Endothelial cell of umbilical vein (primary cell): ENCODE measurements around the gene FAM221B. TPM values are rescaled to one million over a fixed set of nuclear protein-coding genes. Genes with fewer than 3 reads are reported as not detected.
A peak's percentile ranks its signal among the peaks of the same experiment; 100 is the strongest.

Experiments used
- BruUV-seq: library from RNA; stranded (reverse); fragments of 400-500 nt; replicated peaks from 2 replicates; lab custom pipeline; 2021; lab: Mats Ljungman, UMichigan
- CTCF ChIA-PET: fragments of 300-600, 350-600 bp; sonication (Branson Sonifier 250); formaldehyde crosslinking; loops from one replicate; lab custom pipeline; 2021; ENCODE audit warnings: antibody characterized with exemption, inconsistent platforms; lab: Charles Lee
- POLR2A ChIA-PET: fragments of 300-600, 350-600 bp; sonication (Branson Sonifier 250); formaldehyde crosslinking; loops from one replicate; lab custom pipeline; 2021; ENCODE audit warnings: antibody characterized with exemption, inconsistent platforms; lab: Charles Lee
- DNase-seq: peaks from one replicate; pipeline ENCODE4 v3.0.0-alpha.2; 2011; ENCODE audit warnings: low read depth, low spot score
- FAIRE-seq: peaks from 2 replicates; lab custom pipeline; 2011; peaks lifted over from hg19 to GRCh38; lab: Jason Lieb, UNC
- H2AFZ ChIP-seq: 2 replicates; pipeline ENCODE4 v1.6.0; 2012; ENCODE audit warnings: low read depth, low read length, control low read depth, inconsistent platforms
- H3K27ac ChIP-seq: 2 replicates; pipeline ENCODE4 v1.5.1; 2011; ENCODE audit warnings: low read depth, mild to moderate bottlenecking, control low read depth, low read length, moderate library complexity; ENCODE audit not compliant: insufficient read depth
- H3K27me3 ChIP-seq, 2 experiments: 2 replicates each; pipeline versions ENCODE4 v1.6.0 to v1.6.1; 2011; ENCODE audit warnings: low read length in 2 of 2, mixed read lengths in 1 of 2; ENCODE audit not compliant: control insufficient read depth in 2 of 2, insufficient read depth in 2 of 2
- H3K36me3 ChIP-seq, 2 experiments: 2 replicates in 1 of 2; 3 replicates in 1 of 2; pipeline ENCODE4 v1.5.1; 2011; ENCODE audit warnings: low read length in 2 of 2, mild to moderate bottlenecking in 1 of 2, moderate library complexity in 1 of 2; ENCODE audit not compliant: control insufficient read depth in 2 of 2, insufficient read depth in 2 of 2; ENCODE audit errors: extremely low read depth in 1 of 2
- H3K4me1 ChIP-seq: 3 replicates; pipeline ENCODE4 v1.5.1; 2011; ENCODE audit warnings: mild to moderate bottlenecking, low read length; ENCODE audit not compliant: control insufficient read depth, insufficient read depth; ENCODE audit errors: extremely low read depth
- H3K4me2 ChIP-seq: 2 replicates; pipeline ENCODE4 v1.6.1; 2011; ENCODE audit warnings: low read length, control low read depth, mixed read lengths; ENCODE audit not compliant: insufficient read depth
- H3K4me3 ChIP-seq, 3 experiments: fragments of 200-600 bp in 1 of 3; sonication (generic), shearing (Covaris generic) in 1 of 3; replicated peaks in 1 of 3; 2 replicates each; pipeline ENCODE4 v1.5.1; 2011 to 2016; ENCODE audit warnings: control low read depth in 3 of 3, low read length in 3 of 3, mild to moderate bottlenecking in 2 of 3, inconsistent platforms in 1 of 3, low read depth in 1 of 3, moderate library complexity in 1 of 3; ENCODE audit not compliant: insufficient read depth in 1 of 3
- H3K79me2 ChIP-seq: 2 replicates; pipeline ENCODE4 v1.6.0; 2012; ENCODE audit warnings: low read length, inconsistent platforms; ENCODE audit not compliant: control insufficient read depth, insufficient read depth
- H3K9ac ChIP-seq: replicated peaks from 2 replicates; pipeline ENCODE3; 2011; ENCODE audit warnings: low read length, control low read depth; ENCODE audit not compliant: insufficient read depth; ENCODE audit errors: extremely low read depth
- H3K9me1 ChIP-seq: replicated peaks from 3 replicates; pipeline ENCODE4 v1.6.0; 2011; ENCODE audit warnings: mild to moderate bottlenecking, low read length; ENCODE audit not compliant: control insufficient read depth, insufficient read depth; ENCODE audit errors: extremely low read depth
- H3K9me3 ChIP-seq: replicated peaks from 2 replicates; pipeline ENCODE4 v1.5.1; 2012; ENCODE audit warnings: low read length, inconsistent platforms; ENCODE audit not compliant: control insufficient read depth, insufficient read depth
- H4K20me1 ChIP-seq: replicated peaks from 2 replicates; pipeline ENCODE3; 2011; ENCODE audit warnings: mild to moderate bottlenecking, low read length; ENCODE audit not compliant: control insufficient read depth, insufficient read depth; ENCODE audit errors: extremely low read depth
- CTCF ChIP-seq, 2 donors: IDR thresholded peaks; 1 replicate in 1 of 2; 2 replicates in 1 of 2; pipeline ENCODE4 v1.5.1; 2011; ENCODE audit warnings: low read length in 2 of 2, mild to moderate bottlenecking in 2 of 2, moderate library complexity in 2 of 2, control low read depth in 1 of 2, inconsistent platforms in 1 of 2, low read depth in 1 of 2; ENCODE audit not compliant: insufficient read depth in 1 of 2; ENCODE audit errors: extremely low read depth in 1 of 2
- EZH2 ChIP-seq: IDR thresholded peaks from 2 replicates; pipeline ENCODE4 v1.6.1; 2012; ENCODE audit warnings: borderline replicate concordance, low read depth, mild to moderate bottlenecking, moderate library complexity, low read length, inconsistent platforms; ENCODE audit not compliant: severe bottlenecking
- FOS ChIP-seq: IDR thresholded peaks from 2 replicates; pipeline ENCODE4 v1.6.1; 2011; ENCODE audit warnings: mild to moderate bottlenecking, low read length, moderate library complexity, borderline replicate concordance; ENCODE audit not compliant: insufficient read depth
- GATA2 ChIP-seq: IDR thresholded peaks from 2 replicates; pipeline ENCODE4 v1.7.0; 2011; ENCODE audit warnings: low read depth, mild to moderate bottlenecking, moderate library complexity, mixed read lengths, low read length; ENCODE audit not compliant: insufficient read length, insufficient read depth
- JUN ChIP-seq: IDR thresholded peaks from 2 replicates; pipeline ENCODE4 v1.6.1; 2011; ENCODE audit warnings: borderline replicate concordance, low read depth; ENCODE audit not compliant: insufficient read length, insufficient read depth
- MAX ChIP-seq: IDR thresholded peaks from 2 replicates; pipeline ENCODE4 v1.6.1; 2011; ENCODE audit not compliant: insufficient read depth, insufficient read length
- MYC ChIP-seq: IDR thresholded peaks from one replicate; pipeline ENCODE4 v1.6.1; 2011; ENCODE audit warnings: mild to moderate bottlenecking, low read depth, low read length
- POLR2A ChIP-seq: IDR thresholded peaks from 2 replicates; pipeline ENCODE4 v1.6.1; 2012; ENCODE audit warnings: low read depth, mild to moderate bottlenecking, control low read depth, low read length
- POLR2AphosphoS5 ChIP-seq: IDR thresholded peaks from 2 replicates; pipeline ENCODE4 v1.6.1; 2012; ENCODE audit warnings: low read depth, mild to moderate bottlenecking, control low read depth, low read length, moderate library complexity; ENCODE audit not compliant: insufficient read depth
- dilution Hi-C: fragments of 300-500 bp; cut with MboI; formaldehyde crosslinking; loops from one replicate; pipeline ENCODE4 v1.15.0; 2019; ENCODE audit warnings: low sequenced_read_pairs; ENCODE audit not compliant: extremely low pct_ligation_motif_present
- intact Hi-C: fragments of 100-400 bp; cut with micrococcal nuclease; formaldehyde crosslinking; loops from one replicate; pipeline ENCODE4 v1.10.0; 2022
- polyA plus RNA-seq, 4 experiments: library from polyadenylated mRNA; depleted of rRNA in 3 of 4; stranded (reverse) in 3 of 4; unstranded in 1 of 4; fragments of >200 nt; gene quantifications; 2 replicates each; pipeline versions ENCODE4 v1.2.1 to v1.2.3, GENCODE V29; 2011 to 2012; ENCODE audit warnings: missing spikeins in 1 of 4
- total RNA-seq: library from RNA; stranded (reverse); gene quantifications from 2 replicates; pipeline ENCODE4 v1.2.3, GENCODE V29; 2021

The FAM221B gene
- total and polyA plus RNA-seq, 2 donors (not counting 3 experiments of a cell fraction or from before 2014, with no cell fraction given): not detected

- POLR2A ChIA-PET: no interaction called here
- Histone ChIP-seq H3K27me3 (peaks cover 0 to 11% of the 10 kb centered on the region in 2 experiments), H3K9ac (no peak overlapping the region), H3K79me2 (no peaks in the 10 kb centered on the region), H3K9me1 (no peaks in the 10 kb centered on the region), H2AFZ (no peak overlapping the region), H3K36me3 (no peaks in the 10 kb centered on the region), H3K27ac (no peak overlapping the region), H3K4me1 (peaks cover 16% of the 10 kb centered on the region), H3K4me2 (peak overlapping the region; percentile 32), H4K20me1 (no peaks in the 10 kb centered on the region), H3K9me3 (no peaks in the 10 kb centered on the region), H3K4me3 (no peak overlapping the region)
- dilution Hi-C loops: no loop called here
- DNase-seq: peak; percentile 83
- TF ChIP-seq POLR2A (no peak), JUN (peak; percentile 66), MAX (no peak), MYC (no peak), FOS (peak; percentile 78), CTCF (IDR thresholded peaks at IDR 0.05; ENCODE audit: extremely low read depth in 1 of 2, insufficient read depth in 1 of 2, low read depth in 1 of 2, low read length in 2 of 2) (no peak), GATA2 (peak; percentile 42), EZH2 (no peak), POLR2AphosphoS5 (peak; percentile 47)
- CTCF ChIA-PET: interaction anchor here (1.0 to 2.3 kb wide), 8 partner anchors 9 to 54 kb away, joined by 3 to 17 read pairs (median 4); partner anchors contain the start of genes FAM221B, HINT2 and TMEM8B
- peak; percentile 91 for FAIRE-seq
- BruUV-seq: no TSS peak
- intact Hi-C loops: loop anchor here (1.0 kb wide), 1 partner anchor 29 kb away; the partner anchor contains the start of gene HINT2
These were observed 16.2 kb upstream of the FAM221B start for GRCh38 chr9:35844628-35845270.
